Articular chondrocyte of knee joint (primary cell): ENCODE measurements around the gene KIF1B. TPM values are rescaled to one million over a fixed set of nuclear protein-coding genes. Genes with fewer than 3 reads are reported as not detected.

Experiments used
- small RNA-seq: library from RNA; depleted of rRNA; stranded (forward); fragments of <200 nt; gene quantifications from one replicate; pipeline ENCODE3, GENCODE V24; 2012
- total RNA-seq: library from RNA; depleted of rRNA; stranded (reverse); fragments of >200 nt; gene quantifications from 2 replicates; pipeline ENCODE4 v1.2.3, GENCODE V29; 2012

Gene KIF1B
- total RNA-seq = 42.1 and 45.5 TPM in 2 replicates

GRCh38 chr1:10209905-10210810, at the start of gene KIF1B:
Gene KIF1B, plus strand, starts transcription at chr1:10210570. Its CDS starts 21,759 bp downstream, at chr1:10232329.

GRCh38 chr1:10398734-10399443, 188.5 kb downstream of the KIF1B start, which contains the start of gene PGD:
Gene PGD, plus strand, starts transcription at chr1:10399064. Its CDS starts 54 bp downstream, at chr1:10399118.

GRCh38 chr1:10430216-10431069, 220.1 kb downstream of the KIF1B start, which contains the start of gene CENPS:
Gene CENPS, plus strand, starts transcription at chr1:10430433. Its CDS starts 85 bp downstream, at chr1:10430518.

Small RNA genes within 50 kb of the gene (small RNA-seq; reads per million reads assigned to genes)
- gene MIR1273D (not detected), gene RNU6-37P (not detected), gene RNU6-828P (not detected)

Other genes with a start within 250 kb of the KIF1B start
- gene RBP7, start 213.3 kb upstream of the KIF1B start, total RNA-seq = 0.39 TPM in 1 of 2 replicates, not detected in the other
- gene UBE4B, start 177.6 kb upstream of the KIF1B start, total RNA-seq = 58.6 and 64.2 TPM in 2 replicates
- gene PGD, start 188.5 kb downstream of the KIF1B start, total RNA-seq = 169 and 200 TPM in 2 replicates
- gene CENPS, start 219.9 kb downstream of the KIF1B start, total RNA-seq = 18.6 and 20.0 TPM in 2 replicates
- gene CORT, start 239.5 kb downstream of the KIF1B start, total RNA-seq = 0.26 and 0.32 TPM in 2 replicates